ENCODE results near the gene PPP1R36. TPM values are rescaled to one million over a fixed set of nuclear protein-coding genes. Genes with fewer than 3 reads are reported as not detected.

The PPP1R36 gene
- polyA plus RNA-seq, 3 donors = 0.38 TPM; not detected in 2

- Histone ChIP-seq H3K4me3 (replicated peaks in 1 of 3; ENCODE audit: low read depth in 2 of 3, low read length in 3 of 3) (peak overlapping the region in 1 of 3 experiments; percentile 32), H3K27me3 (ENCODE audit: control insufficient read depth in 2 of 2, insufficient read depth in 2 of 2, low read length in 2 of 2) (peaks cover 41 to 55% of the 10 kb centered on the region in 2 donors), H3K27ac (ENCODE audit: low read depth in 1 of 2, low read length in 2 of 2) (no peak overlapping the region), H3K36me3 (replicated peaks in 1 of 2; ENCODE audit: control insufficient read depth in 1 of 2, insufficient read depth in 2 of 2, low read length in 2 of 2) (no peaks in the 10 kb centered on the region), H3K9me3 (replicated peaks in 1 of 2; ENCODE audit: control insufficient read depth in 1 of 2, insufficient read depth in 1 of 2, low read length in 2 of 2) (peaks cover 17 to 24% of the 10 kb centered on the region in 2 donors), H3K9ac (ENCODE audit: insufficient read depth, low read length, poor library complexity, severe bottlenecking) (no peak overlapping the region), H3K4me1 (ENCODE audit: control insufficient read depth in 1 of 2, insufficient read depth in 2 of 2, low read length in 2 of 2) (peaks cover 27 to 33% of the 10 kb centered on the region in 2 donors), H2AFZ (ENCODE audit: insufficient read depth, low read depth, low read length, poor library complexity, severe bottlenecking) (peak overlapping the region; percentile 39), H3K4me2 (replicated peaks; ENCODE audit: extremely low read depth, low read length, poor library complexity, severe bottlenecking) (peak overlapping the region; percentile 36), H4K20me1 (ENCODE audit: insufficient read depth, low read length) (no peaks in the 10 kb centered on the region), H3K79me2 (ENCODE audit: insufficient read depth, low read length) (no peaks in the 10 kb centered on the region)
- Mint-ChIP-seq H3K27me3 (ENCODE audit: low read depth in 3 of 3) (peaks cover 51 to 73% (median 64%) of the 10 kb centered on the region in 3 donors), H3K9me3 (peaks cover 20 to 39% (median 23%) of the 10 kb centered on the region in 7 donors), H3K27ac (peak overlapping the region in 1 of 7 donors; percentile 15), H3K4me1 (peaks cover 35% of the 10 kb centered on the region), H3K4me3 (peak overlapping the region; percentile 56 to 99), H3K36me3 (peaks cover 16% of the 10 kb centered on the region in 2 donors)
- intact Hi-C loops (cut with micrococcal nuclease) = loop anchor here (5.0 to 10.0 kb wide), 3 partner anchors 35 to 443 kb away; partner anchors contain the start of gene FNTB (in 1 of the 2)
- TF ChIP-seq, protein P1, sequence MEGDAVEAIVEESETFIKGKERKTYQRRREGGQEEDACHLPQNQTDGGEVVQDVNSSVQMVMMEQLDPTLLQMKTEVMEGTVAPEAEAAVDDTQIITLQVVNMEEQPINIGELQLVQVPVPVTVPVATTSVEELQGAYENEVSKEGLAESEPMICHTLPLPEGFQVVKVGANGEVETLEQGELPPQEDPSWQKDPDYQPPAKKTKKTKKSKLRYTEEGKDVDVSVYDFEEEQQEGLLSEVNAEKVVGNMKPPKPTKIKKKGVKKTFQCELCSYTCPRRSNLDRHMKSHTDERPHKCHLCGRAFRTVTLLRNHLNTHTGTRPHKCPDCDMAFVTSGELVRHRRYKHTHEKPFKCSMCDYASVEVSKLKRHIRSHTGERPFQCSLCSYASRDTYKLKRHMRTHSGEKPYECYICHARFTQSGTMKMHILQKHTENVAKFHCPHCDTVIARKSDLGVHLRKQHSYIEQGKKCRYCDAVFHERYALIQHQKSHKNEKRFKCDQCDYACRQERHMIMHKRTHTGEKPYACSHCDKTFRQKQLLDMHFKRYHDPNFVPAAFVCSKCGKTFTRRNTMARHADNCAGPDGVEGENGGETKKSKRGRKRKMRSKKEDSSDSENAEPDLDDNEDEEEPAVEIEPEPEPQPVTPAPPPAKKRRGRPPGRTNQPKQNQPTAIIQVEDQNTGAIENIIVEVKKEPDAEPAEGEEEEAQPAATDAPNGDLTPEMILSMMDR (IDR thresholded peaks at IDR 0.05) = no peak
- 12% methylated on average over 46 of the region's 61 CpGs for WGBS (ENCODE audit: insufficient coverage)
- peak in 1 of 3 donors; percentile 15 for DNase-seq
These were observed 7.6 kb upstream of the PPP1R36 start for GRCh38 chr14:64541972-64542835.

DNA sequence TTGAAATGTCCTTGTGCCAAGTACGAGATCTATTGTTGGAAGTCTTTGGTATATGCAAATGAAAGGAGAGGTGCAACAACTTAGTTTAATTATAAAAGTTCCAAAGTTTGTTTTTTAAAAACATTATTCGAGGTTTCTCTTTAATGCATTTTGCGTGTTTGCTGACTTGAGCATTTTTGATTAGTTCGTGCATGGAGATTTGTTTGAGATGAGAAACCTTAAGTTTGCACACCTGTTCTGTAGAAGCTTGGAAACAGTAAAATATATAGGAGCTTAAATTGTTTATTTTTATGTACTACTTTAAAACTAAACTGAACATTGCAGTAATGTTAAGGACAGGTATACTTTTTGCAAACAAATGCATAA is 6.9 kb upstream of the PPP1R36 start:
- WGBS (ENCODE audit: insufficient coverage) = 50% methylated on average over 3 of the region's 4 CpGs

More for the DNA sequence above, 6.9 kb upstream of the PPP1R36 start:
- H3K27me3 Mint-ChIP-seq (ENCODE audit: low read depth in 3 of 3) = peaks cover 51 to 71% (median 66%) of the 10 kb centered on the region in 3 donors
- peaks cover 41 to 59% of the 10 kb centered on the region in 2 donors for H3K27me3 ChIP-seq (ENCODE audit: control insufficient read depth in 2 of 2, insufficient read depth in 2 of 2, low read length in 2 of 2)
- H3K27ac ChIP-seq (ENCODE audit: low read depth in 1 of 2, low read length in 2 of 2) = no peak overlapping the region
- no peak overlapping the region for H3K27ac Mint-ChIP-seq
- no peaks in the 10 kb centered on the region for H3K79me2 ChIP-seq (ENCODE audit: insufficient read depth, low read length)
- H3K36me3 ChIP-seq (replicated peaks in 1 of 2; ENCODE audit: control insufficient read depth in 1 of 2, insufficient read depth in 2 of 2, low read length in 2 of 2) = no peaks in the 10 kb centered on the region
- peaks cover 27 to 33% of the 10 kb centered on the region in 2 donors for H3K4me1 ChIP-seq (ENCODE audit: control insufficient read depth in 1 of 2, insufficient read depth in 2 of 2, low read length in 2 of 2)
- H3K9ac ChIP-seq (ENCODE audit: insufficient read depth, low read length, poor library complexity, severe bottlenecking) = no peak overlapping the region
- TF ChIP-seq, protein P1 (IDR thresholded peaks at IDR 0.05) = no peak
- H3K9me3 Mint-ChIP-seq = peaks cover 20 to 39% (median 23%) of the 10 kb centered on the region in 7 donors
- H2AFZ ChIP-seq (ENCODE audit: insufficient read depth, low read depth, low read length, poor library complexity, severe bottlenecking) = peak overlapping the region; percentile 39
- peaks cover 16% of the 10 kb centered on the region in 2 donors for H3K36me3 Mint-ChIP-seq
- H3K9me3 ChIP-seq (replicated peaks in 1 of 2; ENCODE audit: control insufficient read depth in 1 of 2, insufficient read depth in 1 of 2, low read length in 2 of 2) = peaks cover 17 to 24% of the 10 kb centered on the region in 2 donors
- intact Hi-C loops (cut with micrococcal nuclease) = loop anchor here (5.0 to 10.0 kb wide), 3 partner anchors 36 to 442 kb away; partner anchors contain the start of gene FNTB (in 1 of the 2)
- no peaks in the 10 kb centered on the region for H4K20me1 ChIP-seq (ENCODE audit: insufficient read depth, low read length)
- peaks cover 35% of the 10 kb centered on the region for H3K4me1 Mint-ChIP-seq
- H3K4me3 ChIP-seq (replicated peaks in 1 of 3; ENCODE audit: low read depth in 2 of 3, low read length in 3 of 3) = no peak overlapping the region
- no peak for DNase-seq
- no peak overlapping the region for H3K4me2 ChIP-seq (replicated peaks; ENCODE audit: extremely low read depth, low read length, poor library complexity, severe bottlenecking)
- H3K4me3 Mint-ChIP-seq = peak overlapping the region in 1 of 2 donors; percentile 99
